Measurements from ENCODE around the gene PERM1.

DNA sequence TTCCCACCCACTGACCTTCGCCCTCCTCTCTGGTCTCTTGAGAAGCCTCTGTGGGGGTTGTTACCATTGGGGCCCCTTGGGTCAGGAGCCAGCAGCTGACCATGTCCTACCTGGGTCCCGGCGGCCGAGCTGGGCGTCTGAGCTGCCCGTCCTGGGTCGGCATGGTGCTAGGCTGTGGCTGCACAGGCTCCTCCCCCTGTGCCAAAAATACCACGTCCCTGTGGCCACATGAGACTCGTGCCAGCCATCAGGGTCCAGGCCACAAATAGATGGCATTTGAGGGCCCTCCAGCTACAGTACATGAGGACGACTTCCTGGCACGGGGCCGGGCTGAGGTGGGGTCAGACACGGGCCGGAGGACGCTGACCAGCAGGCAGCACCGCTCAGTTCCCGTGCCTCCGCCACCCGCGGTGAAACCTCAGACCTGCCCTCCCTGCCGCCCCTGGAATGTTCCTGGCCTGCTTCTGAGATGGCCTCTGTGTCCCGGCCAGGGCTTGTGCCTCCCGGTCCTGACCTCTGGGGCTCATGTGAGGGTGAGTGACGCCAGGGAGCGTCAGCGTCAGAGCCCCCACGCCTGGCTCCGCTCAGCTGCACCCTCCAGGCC lies at the start of gene PERM1:
- TF ChIP-seq, protein P1, sequence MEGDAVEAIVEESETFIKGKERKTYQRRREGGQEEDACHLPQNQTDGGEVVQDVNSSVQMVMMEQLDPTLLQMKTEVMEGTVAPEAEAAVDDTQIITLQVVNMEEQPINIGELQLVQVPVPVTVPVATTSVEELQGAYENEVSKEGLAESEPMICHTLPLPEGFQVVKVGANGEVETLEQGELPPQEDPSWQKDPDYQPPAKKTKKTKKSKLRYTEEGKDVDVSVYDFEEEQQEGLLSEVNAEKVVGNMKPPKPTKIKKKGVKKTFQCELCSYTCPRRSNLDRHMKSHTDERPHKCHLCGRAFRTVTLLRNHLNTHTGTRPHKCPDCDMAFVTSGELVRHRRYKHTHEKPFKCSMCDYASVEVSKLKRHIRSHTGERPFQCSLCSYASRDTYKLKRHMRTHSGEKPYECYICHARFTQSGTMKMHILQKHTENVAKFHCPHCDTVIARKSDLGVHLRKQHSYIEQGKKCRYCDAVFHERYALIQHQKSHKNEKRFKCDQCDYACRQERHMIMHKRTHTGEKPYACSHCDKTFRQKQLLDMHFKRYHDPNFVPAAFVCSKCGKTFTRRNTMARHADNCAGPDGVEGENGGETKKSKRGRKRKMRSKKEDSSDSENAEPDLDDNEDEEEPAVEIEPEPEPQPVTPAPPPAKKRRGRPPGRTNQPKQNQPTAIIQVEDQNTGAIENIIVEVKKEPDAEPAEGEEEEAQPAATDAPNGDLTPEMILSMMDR (conservative IDR thresholded peaks at IDR 0.05 in 1 of 2, IDR thresholded peaks at IDR 0.05 in 1 of 2; ENCODE audit: low read depth in 1 of 2, low read length in 2 of 2): no peak
- no peak for TF ChIP-seq EZH2 (IDR thresholded peaks at IDR 0.05; ENCODE audit: low read length, missing control alignments)
